HepG2 (cell line): ENCODE results near the gene DDRGK1. TPM values are rescaled to one million over a fixed set of nuclear protein-coding genes. Genes with fewer than 3 reads are reported as not detected.
A peak's percentile ranks its signal among the peaks of the same experiment; 100 is the strongest.

Experiments
- CEBPG ChIP-seq: IDR thresholded peaks from 2 replicates; pipeline ENCODE4 v1.6.1; 2016
- CENPX ChIP-seq: sonication (generic); formaldehyde crosslinking; IDR thresholded peaks from 2 replicates; pipeline ENCODE4 v1.9.0; 2021; ENCODE audit warnings: mild to moderate bottlenecking, missing genetic modification reagents, moderate library complexity
- MAFG ChIP-seq: sonication (generic); formaldehyde crosslinking; IDR thresholded peaks from 2 replicates; pipeline ENCODE4 v1.5.1; 2020; ENCODE audit warnings: mild to moderate bottlenecking, missing genetic modification reagents
- MAZ ChIP-seq, 2 experiments: sonication (generic) in 1 of 2; formaldehyde crosslinking in 1 of 2; IDR thresholded peaks; 2 replicates each; pipeline versions ENCODE4 v1.5.0 to v1.6.1; 2012 to 2020; ENCODE audit warnings: low read depth in 2 of 2, mild to moderate bottlenecking in 2 of 2, borderline replicate concordance in 1 of 2, improper control_type of control experiment in 1 of 2, low read length in 1 of 2, missing genetic modification reagents in 1 of 2, moderate library complexity in 1 of 2
- MYPOP ChIP-seq: sonication (generic); formaldehyde crosslinking; IDR thresholded peaks from 2 replicates; pipeline ENCODE4 v1.8.1; 2023; ENCODE audit warnings: mild to moderate bottlenecking, moderate library complexity, missing genetic modification reagents
- RFX3 ChIP-seq: IDR thresholded peaks from 2 replicates; pipeline ENCODE4 v1.6.1; 2016; ENCODE audit warnings: missing biosample characterization, missing genetic modification reagents
- SOX13 ChIP-seq, 3 experiments: fragments of 450-650 bp in 1 of 3; sonication (generic) in 1 of 3; formaldehyde crosslinking in 1 of 3; IDR thresholded peaks in 2 of 3; conservative IDR thresholded peaks in 1 of 3; 2 replicates each; pipeline versions ENCODE4 v1.5.0 to v1.6.1; 2016 to 2020; ENCODE audit warnings: antibody characterized with exemption in 1 of 3, mild to moderate bottlenecking in 1 of 3, missing compliant biosample characterization in 1 of 3, missing genetic modification reagents in 1 of 3, moderate library complexity in 1 of 3
- ZNF292 ChIP-seq: sonication (generic); formaldehyde crosslinking; IDR thresholded peaks from 2 replicates; pipeline ENCODE4 v1.8.1; 2022; ENCODE audit warnings: mild to moderate bottlenecking, low read depth, missing genetic modification reagents, borderline replicate concordance
- ZNF569 ChIP-seq: sonication (generic); formaldehyde crosslinking; IDR thresholded peaks from 2 replicates; pipeline ENCODE4 v1.5.0; 2020; ENCODE audit warnings: mild to moderate bottlenecking, missing genetic modification reagents, moderate library complexity, borderline replicate concordance
- ZNF652 ChIP-seq: IDR thresholded peaks from 2 replicates; pipeline ENCODE4 v1.6.1; 2016; ENCODE audit warnings: low read depth, borderline replicate concordance
- ZNF749 ChIP-seq: sonication (generic); formaldehyde crosslinking; IDR thresholded peaks from 2 replicates; pipeline ENCODE4 v1.8.0; 2022; ENCODE audit warnings: mild to moderate bottlenecking, missing genetic modification reagents, moderate library complexity, borderline replicate concordance
- ZNF781 ChIP-seq: sonication (generic); formaldehyde crosslinking; IDR thresholded peaks from 2 replicates; pipeline ENCODE4 v1.5.1; 2020; ENCODE audit warnings: borderline replicate concordance, mild to moderate bottlenecking, missing genetic modification reagents; ENCODE audit errors: not compliant biosample characterization
- polyA plus RNA-seq, 8 experiments: library from polyadenylated mRNA; depleted of rRNA in 3 of 8; stranded (reverse) in 7 of 8; unstranded in 1 of 8; fragments of >200 nt; fragmentation: Illumina TruSeq in 4 of 8; extraction: Trizol in 4 of 8; gene quantifications; 2 replicates each; pipeline versions ENCODE4 v1.2.1 to v1.2.3, GENCODE V29; 2011 to 2016; ENCODE audit warnings: low read depth in 4 of 8, missing spikeins in 1 of 8, mixed read lengths in 1 of 8; ENCODE audit not compliant: insufficient read depth in 1 of 8
- total RNA-seq, 5 experiments: library from RNA; depleted of rRNA; stranded (reverse); fragments of >200 nt; fragmentation: Illumina TruSeq; extraction: Trizol; gene quantifications; 2 replicates each; pipeline ENCODE4 v1.2.3, GENCODE V29; 2016; ENCODE audit warnings: low read depth in 1 of 5
- TF ChIP-seq, protein P1 (sequence below): sonication (generic); formaldehyde crosslinking; IDR thresholded peaks from 2 replicates; pipeline ENCODE4 v1.5.1; 2020; ENCODE audit warnings: mild to moderate bottlenecking, missing genetic modification reagents, borderline replicate concordance
- TF ChIP-seq, protein P2 (sequence below): sonication (generic); formaldehyde crosslinking; IDR thresholded peaks from 2 replicates; pipeline ENCODE4 v1.4.0; 2020; ENCODE audit warnings: missing genetic modification reagents, mild to moderate bottlenecking, borderline replicate concordance
- TF ChIP-seq, protein P3 (sequence below): IDR thresholded peaks from 2 replicates; pipeline ENCODE4 v1.6.1; 2016; ENCODE audit warnings: missing biosample characterization, missing genetic modification reagents, low read depth

The DDRGK1 gene
- total and polyA plus RNA-seq, 2 of the 13 experiments (the other 11 are each of a cell fraction or from before 2014, with no cell fraction given) = 96.7 to 149 TPM

DNA sequence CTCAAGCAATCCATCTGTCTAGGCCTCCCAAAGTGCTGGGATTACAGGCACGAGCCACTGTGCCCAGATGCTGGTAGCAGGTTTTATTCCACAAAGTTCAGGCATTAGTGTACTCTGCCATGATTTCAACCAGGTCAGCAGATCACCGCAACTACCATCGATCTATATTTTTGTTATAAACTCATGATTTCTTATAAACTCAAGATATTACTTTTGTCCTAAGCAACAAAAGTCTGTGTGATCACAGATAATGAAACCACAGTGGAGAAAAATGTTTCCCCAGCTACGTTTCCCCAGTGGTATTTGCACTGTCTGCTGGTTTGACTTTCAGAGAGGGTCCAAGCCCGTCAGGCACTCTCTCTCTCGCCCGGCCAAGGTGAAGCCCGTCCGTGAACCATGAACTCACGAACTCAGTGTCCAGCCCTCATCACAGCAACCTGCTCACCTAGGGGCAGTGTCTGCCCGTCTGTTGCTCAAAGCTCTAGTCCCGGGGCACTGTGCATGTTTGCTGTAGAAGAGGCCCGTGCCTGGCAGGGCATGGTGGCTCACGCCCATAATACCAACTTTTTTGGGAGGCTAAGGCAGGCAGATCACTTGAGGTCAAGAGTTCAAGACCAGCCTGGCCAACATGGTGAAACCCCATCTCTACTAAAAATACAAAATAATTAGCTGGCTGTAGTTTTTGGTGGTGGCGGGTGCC lies 27.6 kb upstream of the DDRGK1 start (continued):
- TF ChIP-seq, protein P1, sequence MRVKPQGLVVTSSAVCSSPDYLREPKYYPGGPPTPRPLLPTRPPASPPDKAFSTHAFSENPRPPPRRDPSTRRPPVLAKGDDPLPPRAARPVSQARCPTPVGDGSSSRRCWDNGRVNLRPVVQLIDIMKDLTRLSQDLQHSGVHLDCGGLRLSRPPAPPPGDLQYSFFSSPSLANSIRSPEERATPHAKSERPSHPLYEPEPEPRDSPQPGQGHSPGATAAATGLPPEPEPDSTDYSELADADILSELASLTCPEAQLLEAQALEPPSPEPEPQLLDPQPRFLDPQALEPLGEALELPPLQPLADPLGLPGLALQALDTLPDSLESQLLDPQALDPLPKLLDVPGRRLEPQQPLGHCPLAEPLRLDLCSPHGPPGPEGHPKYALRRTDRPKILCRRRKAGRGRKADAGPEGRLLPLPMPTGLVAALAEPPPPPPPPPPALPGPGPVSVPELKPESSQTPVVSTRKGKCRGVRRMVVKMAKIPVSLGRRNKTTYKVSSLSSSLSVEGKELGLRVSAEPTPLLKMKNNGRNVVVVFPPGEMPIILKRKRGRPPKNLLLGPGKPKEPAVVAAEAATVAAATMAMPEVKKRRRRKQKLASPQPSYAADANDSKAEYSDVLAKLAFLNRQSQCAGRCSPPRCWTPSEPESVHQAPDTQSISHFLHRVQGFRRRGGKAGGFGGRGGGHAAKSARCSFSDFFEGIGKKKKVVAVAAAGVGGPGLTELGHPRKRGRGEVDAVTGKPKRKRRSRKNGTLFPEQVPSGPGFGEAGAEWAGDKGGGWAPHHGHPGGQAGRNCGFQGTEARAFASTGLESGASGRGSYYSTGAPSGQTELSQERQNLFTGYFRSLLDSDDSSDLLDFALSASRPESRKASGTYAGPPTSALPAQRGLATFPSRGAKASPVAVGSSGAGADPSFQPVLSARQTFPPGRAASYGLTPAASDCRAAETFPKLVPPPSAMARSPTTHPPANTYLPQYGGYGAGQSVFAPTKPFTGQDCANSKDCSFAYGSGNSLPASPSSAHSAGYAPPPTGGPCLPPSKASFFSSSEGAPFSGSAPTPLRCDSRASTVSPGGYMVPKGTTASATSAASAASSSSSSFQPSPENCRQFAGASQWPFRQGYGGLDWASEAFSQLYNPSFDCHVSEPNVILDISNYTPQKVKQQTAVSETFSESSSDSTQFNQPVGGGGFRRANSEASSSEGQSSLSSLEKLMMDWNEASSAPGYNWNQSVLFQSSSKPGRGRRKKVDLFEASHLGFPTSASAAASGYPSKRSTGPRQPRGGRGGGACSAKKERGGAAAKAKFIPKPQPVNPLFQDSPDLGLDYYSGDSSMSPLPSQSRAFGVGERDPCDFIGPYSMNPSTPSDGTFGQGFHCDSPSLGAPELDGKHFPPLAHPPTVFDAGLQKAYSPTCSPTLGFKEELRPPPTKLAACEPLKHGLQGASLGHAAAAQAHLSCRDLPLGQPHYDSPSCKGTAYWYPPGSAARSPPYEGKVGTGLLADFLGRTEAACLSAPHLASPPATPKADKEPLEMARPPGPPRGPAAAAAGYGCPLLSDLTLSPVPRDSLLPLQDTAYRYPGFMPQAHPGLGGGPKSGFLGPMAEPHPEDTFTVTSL = peak; percentile 84; the same call in 1 of the 2 replicates
- peak; percentile 69 for TF ChIP-seq CEBPG (CRISPR knock-in tag)
- peak; percentile 96; the same call in 1 of the 2 replicates for TF ChIP-seq ZNF292 (CRISPR knock-in tag)
- TF ChIP-seq ZNF569 (CRISPR knock-in tag) = no peak
- TF ChIP-seq SOX13 (IDR thresholded peaks at IDR 0.05) = no peak
- peak in 1 of 2 experiments; percentile 68; a peak in 2 of 4 replicates for TF ChIP-seq SOX13 (CRISPR knock-in tag; conservative IDR thresholded peaks at IDR 0.05 in 1 of 2, IDR thresholded peaks at IDR 0.05 in 1 of 2)
- no peak for TF ChIP-seq RFX3 (CRISPR knock-in tag)
- TF ChIP-seq CENPX = no peak
- TF ChIP-seq, protein P2, sequence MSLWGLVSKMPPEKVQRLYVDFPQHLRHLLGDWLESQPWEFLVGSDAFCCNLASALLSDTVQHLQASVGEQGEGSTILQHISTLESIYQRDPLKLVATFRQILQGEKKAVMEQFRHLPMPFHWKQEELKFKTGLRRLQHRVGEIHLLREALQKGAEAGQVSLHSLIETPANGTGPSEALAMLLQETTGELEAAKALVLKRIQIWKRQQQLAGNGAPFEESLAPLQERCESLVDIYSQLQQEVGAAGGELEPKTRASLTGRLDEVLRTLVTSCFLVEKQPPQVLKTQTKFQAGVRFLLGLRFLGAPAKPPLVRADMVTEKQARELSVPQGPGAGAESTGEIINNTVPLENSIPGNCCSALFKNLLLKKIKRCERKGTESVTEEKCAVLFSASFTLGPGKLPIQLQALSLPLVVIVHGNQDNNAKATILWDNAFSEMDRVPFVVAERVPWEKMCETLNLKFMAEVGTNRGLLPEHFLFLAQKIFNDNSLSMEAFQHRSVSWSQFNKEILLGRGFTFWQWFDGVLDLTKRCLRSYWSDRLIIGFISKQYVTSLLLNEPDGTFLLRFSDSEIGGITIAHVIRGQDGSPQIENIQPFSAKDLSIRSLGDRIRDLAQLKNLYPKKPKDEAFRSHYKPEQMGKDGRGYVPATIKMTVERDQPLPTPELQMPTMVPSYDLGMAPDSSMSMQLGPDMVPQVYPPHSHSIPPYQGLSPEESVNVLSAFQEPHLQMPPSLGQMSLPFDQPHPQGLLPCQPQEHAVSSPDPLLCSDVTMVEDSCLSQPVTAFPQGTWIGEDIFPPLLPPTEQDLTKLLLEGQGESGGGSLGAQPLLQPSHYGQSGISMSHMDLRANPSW = no peak
- no peak for TF ChIP-seq MAFG (CRISPR knock-in tag)
- TF ChIP-seq ZNF749 = no peak
- TF ChIP-seq, protein P3, sequence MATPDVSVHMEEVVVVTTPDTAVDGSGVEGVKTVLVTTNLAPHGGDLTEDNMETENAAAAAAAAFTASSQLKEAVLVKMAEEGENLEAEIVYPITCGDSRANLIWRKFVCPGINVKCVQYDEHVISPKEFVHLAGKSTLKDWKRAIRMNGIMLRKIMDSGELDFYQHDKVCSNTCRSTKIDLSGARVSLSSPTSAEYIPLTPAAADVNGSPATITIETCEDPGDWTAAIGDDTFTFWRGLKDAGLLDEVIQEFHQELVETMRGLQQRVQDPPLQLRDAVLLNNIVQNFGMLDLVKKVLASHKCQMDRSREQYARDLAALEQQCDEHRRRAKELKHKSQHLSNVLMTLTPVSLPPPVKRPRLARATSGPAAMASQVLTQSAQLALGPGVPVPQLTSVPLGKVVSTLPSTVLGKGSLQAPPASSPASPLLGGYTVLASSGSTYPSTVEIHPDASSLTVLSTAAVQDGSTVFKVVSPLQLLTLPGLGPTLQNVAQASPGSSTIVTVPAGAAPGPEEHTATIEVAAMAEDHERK (CRISPR knock-in tag) = no peak
- TF ChIP-seq ZNF781 (CRISPR knock-in tag) = peak; percentile 80
- TF ChIP-seq MYPOP (CRISPR knock-in tag) = no peak; the same call in 1 of the 2 replicates
- TF ChIP-seq ZNF652 (CRISPR knock-in tag) = no peak
- 0 out of 2 replicates have a peak, but pooled peaks have one; percentile 33 for TF ChIP-seq MAZ (IDR thresholded peaks at IDR 0.05; ENCODE audit: borderline replicate concordance, low read depth, low read length)
- peak; percentile 39; the same call in 1 of the 2 replicates for TF ChIP-seq MAZ (CRISPR knock-in tag; IDR thresholded peaks at IDR 0.05; ENCODE audit: low read depth)
